HL-60 (cell line): ENCODE results near the gene SP3.

Experiments used
- DNase-seq, 2 experiments: peaks; one replicate each; pipeline ENCODE4 v3.0.0-alpha.2; 2010 to 2020; ENCODE audit warnings: low read depth in 1 of 2, low spot score in 1 of 2
- H3K27ac ChIP-seq: fragments of 250-450 bp; sonication (Bioruptor Pico); replicated peaks from 2 replicates; pipeline ENCODE4 v1.5.1; 2020; ENCODE audit warnings: mild to moderate bottlenecking, moderate library complexity
- H3K27me3 ChIP-seq: fragments of 250-450 bp; sonication (Bioruptor Pico); 2 replicates; pipeline ENCODE4 v1.5.1; 2021; ENCODE audit warnings: mild to moderate bottlenecking, moderate library complexity; ENCODE audit not compliant: insufficient read depth, poor library complexity, severe bottlenecking
- H3K4me3 ChIP-seq: replicated peaks from 2 replicates; pipeline ENCODE4 v1.5.1; 2011; ENCODE audit warnings: mild to moderate bottlenecking, control low read depth, low read length; ENCODE audit not compliant: insufficient read depth
- CTCF ChIP-seq: IDR thresholded peaks from one replicate; pipeline ENCODE4 v1.5.1; 2011; ENCODE audit warnings: low read length, control low read depth, inconsistent platforms; ENCODE audit not compliant: insufficient read depth
- GABPA ChIP-seq: IDR thresholded peaks from 2 replicates; pipeline ENCODE4 v1.6.1; 2012; ENCODE audit warnings: low read depth
- POLR2AphosphoS5 ChIP-seq: IDR thresholded peaks from 2 replicates; pipeline ENCODE4 v1.6.1; 2012; ENCODE audit warnings: low read depth
- SPI1 ChIP-seq: IDR thresholded peaks from 2 replicates; pipeline ENCODE4 v1.6.1; 2012; ENCODE audit warnings: low read depth, mild to moderate bottlenecking, borderline replicate concordance
- TF ChIP-seq, protein P1 (sequence below): IDR thresholded peaks from 2 replicates; pipeline ENCODE4 v1.6.1; 2012; ENCODE audit warnings: low read depth; ENCODE audit not compliant: insufficient replicate concordance

SP3 gene

DNA sequence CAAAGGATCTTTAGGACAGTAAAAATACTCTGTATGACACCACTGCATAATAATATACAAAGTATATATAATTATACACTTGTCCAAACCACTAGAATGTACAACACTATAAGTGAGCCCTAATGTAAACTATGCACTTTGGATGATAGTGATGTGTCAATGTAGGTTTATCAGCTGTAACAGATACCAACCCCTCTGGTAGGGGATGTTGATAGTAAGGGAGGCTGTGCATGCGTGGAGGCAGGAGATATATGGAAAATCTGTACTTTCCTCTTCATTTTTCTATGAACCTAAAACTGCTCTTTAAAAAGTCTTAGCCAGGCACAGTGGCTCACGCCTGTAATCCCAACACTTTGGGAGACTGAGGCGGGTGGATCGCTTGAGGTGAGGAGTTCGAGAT, 37.5 kb upstream of the SP3 start:
- Histone ChIP-seq H3K27me3 (no peaks in the 10 kb centered on the region), H3K4me3 (no peak overlapping the region), H3K27ac (no peak overlapping the region)
- TF ChIP-seq, protein P1, sequence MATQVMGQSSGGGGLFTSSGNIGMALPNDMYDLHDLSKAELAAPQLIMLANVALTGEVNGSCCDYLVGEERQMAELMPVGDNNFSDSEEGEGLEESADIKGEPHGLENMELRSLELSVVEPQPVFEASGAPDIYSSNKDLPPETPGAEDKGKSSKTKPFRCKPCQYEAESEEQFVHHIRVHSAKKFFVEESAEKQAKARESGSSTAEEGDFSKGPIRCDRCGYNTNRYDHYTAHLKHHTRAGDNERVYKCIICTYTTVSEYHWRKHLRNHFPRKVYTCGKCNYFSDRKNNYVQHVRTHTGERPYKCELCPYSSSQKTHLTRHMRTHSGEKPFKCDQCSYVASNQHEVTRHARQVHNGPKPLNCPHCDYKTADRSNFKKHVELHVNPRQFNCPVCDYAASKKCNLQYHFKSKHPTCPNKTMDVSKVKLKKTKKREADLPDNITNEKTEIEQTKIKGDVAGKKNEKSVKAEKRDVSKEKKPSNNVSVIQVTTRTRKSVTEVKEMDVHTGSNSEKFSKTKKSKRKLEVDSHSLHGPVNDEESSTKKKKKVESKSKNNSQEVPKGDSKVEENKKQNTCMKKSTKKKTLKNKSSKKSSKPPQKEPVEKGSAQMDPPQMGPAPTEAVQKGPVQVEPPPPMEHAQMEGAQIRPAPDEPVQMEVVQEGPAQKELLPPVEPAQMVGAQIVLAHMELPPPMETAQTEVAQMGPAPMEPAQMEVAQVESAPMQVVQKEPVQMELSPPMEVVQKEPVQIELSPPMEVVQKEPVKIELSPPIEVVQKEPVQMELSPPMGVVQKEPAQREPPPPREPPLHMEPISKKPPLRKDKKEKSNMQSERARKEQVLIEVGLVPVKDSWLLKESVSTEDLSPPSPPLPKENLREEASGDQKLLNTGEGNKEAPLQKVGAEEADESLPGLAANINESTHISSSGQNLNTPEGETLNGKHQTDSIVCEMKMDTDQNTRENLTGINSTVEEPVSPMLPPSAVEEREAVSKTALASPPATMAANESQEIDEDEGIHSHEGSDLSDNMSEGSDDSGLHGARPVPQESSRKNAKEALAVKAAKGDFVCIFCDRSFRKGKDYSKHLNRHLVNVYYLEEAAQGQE = no peak
- TF ChIP-seq GABPA = no peak
- no peak for TF ChIP-seq CTCF
- no peak for TF ChIP-seq POLR2AphosphoS5
- no peak for TF ChIP-seq SPI1
- DNase-seq = no peak

DNA sequence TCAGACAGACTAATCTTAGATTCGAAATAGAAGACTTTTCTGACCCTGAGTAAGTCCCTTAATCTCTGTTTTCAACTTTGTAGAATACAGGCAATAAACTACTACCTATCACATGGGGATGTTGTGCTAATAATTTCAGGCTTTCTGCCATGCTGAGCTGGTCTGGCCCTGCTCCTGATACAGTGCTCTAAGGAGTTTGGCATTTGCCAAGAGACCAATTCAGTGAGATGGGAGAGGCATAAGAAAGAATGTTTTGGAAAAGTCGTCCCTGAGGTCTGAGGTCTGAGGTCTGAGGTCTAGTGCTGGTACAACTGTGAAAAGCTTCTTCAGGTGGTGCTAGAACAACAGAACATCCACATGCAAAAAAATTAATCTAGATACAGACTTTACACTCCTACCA, 35.9 kb upstream of the SP3 start:
- DNase-seq = no peak
- no peak for TF ChIP-seq SPI1
- no peak for TF ChIP-seq POLR2AphosphoS5
- TF ChIP-seq GABPA = no peak
- no peak for TF ChIP-seq CTCF
- TF ChIP-seq, protein P1 = no peak
- Histone ChIP-seq H3K27ac (no peak overlapping the region), H3K27me3 (no peaks in the 10 kb centered on the region), H3K4me3 (no peak overlapping the region)

- no peak for TF ChIP-seq GABPA
- no peak for TF ChIP-seq SPI1
- TF ChIP-seq CTCF = no peak
- TF ChIP-seq POLR2AphosphoS5 = no peak
- TF ChIP-seq, protein P1 = no peak
- no peak for DNase-seq
- no peak overlapping the region for H3K4me3 ChIP-seq
- H3K27me3 ChIP-seq = no peaks in the 10 kb centered on the region
- no peak overlapping the region for H3K27ac ChIP-seq
These were observed 34.6 kb upstream of the SP3 start for GRCh38 chr2:173999724-174000123.
